Stomach (tissue), 9 donors: ENCODE results near the gene APBB3. TPM values are rescaled to one million over a fixed set of nuclear protein-coding genes. Genes with fewer than 3 reads are reported as not detected.

Source experiments
- DNase-seq, 2 donors: peaks; one replicate each; pipeline versions ENCODE4 v3.0.0 to v3.0.0-alpha.2; 2013 to 2019
- H3K27ac ChIP-seq, 5 donors: fragments of 200-600 bp in 4 of 5; sonication (generic) in 4 of 5; one replicate each; pipeline ENCODE4 v1.5.1; 2013 to 2019; ENCODE audit warnings: mild to moderate bottlenecking in 1 of 5, moderate library complexity in 1 of 5
- H3K27me3 ChIP-seq, 3 donors: fragments of 200-600 bp; sonication (generic); one replicate each; pipeline ENCODE4 v1.5.1; 2017 to 2019; ENCODE audit warnings: mixed run types in 1 of 3
- H3K36me3 ChIP-seq, 4 donors: fragments of 200-600 bp; sonication (generic); 1 replicate in 3 of 4; 2 replicates in 1 of 4; pipeline ENCODE4 v1.5.1; 2016 to 2019
- H3K4me1 ChIP-seq, 4 donors: fragments of 200-600 bp; sonication (generic); one replicate each; pipeline ENCODE4 v1.5.1; 2016 to 2019
- H3K4me3 ChIP-seq, 4 donors: fragments of 200-600 bp; sonication (generic) in 3 of 4; one replicate each; pipeline ENCODE4 v1.5.1; 2016 to 2019; ENCODE audit warnings: mild to moderate bottlenecking in 1 of 4
- H3K9me3 ChIP-seq, 4 donors: fragments of 200-600 bp; sonication (generic); one replicate each; pipeline ENCODE4 v1.5.1; 2016 to 2019
- CTCF ChIP-seq, 7 experiments: fragments of 450-650 bp in 4 of 7; fragments of 200-600 bp in 3 of 7; sonication (generic) in 3 of 7; IDR thresholded peaks; one replicate each; pipeline ENCODE4 v1.5.1; 2016 to 2019; ENCODE audit warnings: antibody characterized with exemption in 7 of 7, control low read depth in 2 of 7, mild to moderate bottlenecking in 1 of 7
- EP300 ChIP-seq: sonication (generic); formaldehyde crosslinking; IDR thresholded peaks from one replicate; pipeline ENCODE4 v1.6.1; 2017; ENCODE audit warnings: antibody characterized with exemption
- POLR2A ChIP-seq, 4 donors: fragments of 450-650 bp; IDR thresholded peaks; one replicate each; pipeline ENCODE4 v1.6.1; 2016; ENCODE audit warnings: antibody characterized with exemption in 4 of 4, control low read depth in 2 of 4, mild to moderate bottlenecking in 1 of 4, moderate library complexity in 1 of 4
- POLR2AphosphoS5 ChIP-seq, 3 donors: sonication (generic); formaldehyde crosslinking; IDR thresholded peaks; one replicate each; pipeline ENCODE4 v1.6.1; 2016; ENCODE audit warnings: antibody characterized with exemption in 3 of 3
- WGBS, 5 donors: extraction: QIAGEN DNeasy Blood & Tissue Kit in 3 of 5; methylation state at CpG; one replicate each; pipeline versions ENCODE4 v1.1.5 to v1.1.7; 2013 to 2018; 5-methylcytosine and 5-hydroxymethylcytosine counted together
- intact Hi-C: fragments of 100-400 bp; cut with DNase I; formaldehyde crosslinking; loops from one replicate; pipeline ENCODE4 v1.15.1; 2023; ENCODE audit warnings: low total_unique reads
- polyA plus RNA-seq, 3 donors: library from polyadenylated mRNA; stranded (reverse); fragments of 200-250 nt; gene quantifications; one replicate each; pipeline ENCODE4 v1.2.3, GENCODE V29; 2013
- total RNA-seq, 5 donors: library from RNA; depleted of rRNA; stranded (reverse); fragments of >200 nt; gene quantifications; one replicate each; pipeline versions ENCODE4 v1.1.0 to v1.2.3, GENCODE V29; 2014 to 2016
- donor health status: healthy with polysubstance abuse.
- donor health status: Bipolar disorder and iron deficiency.
- donor health status: healthy.

The APBB3 gene
- total and polyA plus RNA-seq, 8 donors = 5.4 to 40.8 (median 16.7) TPM

GRCh38 chr5:140566665-140567064 is 2.3 kb upstream of the APBB3 start:
- H3K9me3 ChIP-seq = no peaks in the 10 kb centered on the region
- no peaks in the 10 kb centered on the region for H3K27me3 ChIP-seq
- peaks cover 24 to 77% (median 66%) of the 10 kb centered on the region in 4 donors for H3K4me1 ChIP-seq
- H3K36me3 ChIP-seq = peaks cover 19 to 46% (median 42%) of the 10 kb centered on the region in 4 donors
- peak overlapping the region in 1 of 5 donors; percentile 95 for H3K27ac ChIP-seq
- no peak for DNase-seq
- intact Hi-C loops = loop anchor here (5.0 kb wide), 1 partner anchor 66 kb away; the partner anchor contains the start of gene CD14
- peak overlapping the region in 1 of 4 donors; percentile 20 for H3K4me3 ChIP-seq
- WGBS, 5 donors = 91 to 94% (median 92%) methylated on average over 4 to 5 of the region's 5 CpGs
- no peak for TF ChIP-seq POLR2AphosphoS5 (IDR thresholded peaks at IDR 0.05)
- no peak for TF ChIP-seq POLR2A (IDR thresholded peaks at IDR 0.05)
- no peak for TF ChIP-seq EP300
- TF ChIP-seq CTCF (IDR thresholded peaks at IDR 0.05) = no peak

GRCh38 chr5:140565780-140566095 is 1.3 kb upstream of the APBB3 start:
- H3K27ac ChIP-seq = peak overlapping the region in 3 of 5 donors; percentile 94 to 95 (median 95)
- no peaks in the 10 kb centered on the region for H3K9me3 ChIP-seq
- peaks cover 19 to 54% (median 50%) of the 10 kb centered on the region in 4 donors for H3K36me3 ChIP-seq
- TF ChIP-seq EP300 (no peak), CTCF (IDR thresholded peaks at IDR 0.05) (no peak), POLR2A (IDR thresholded peaks at IDR 0.05) (no peak), POLR2AphosphoS5 (IDR thresholded peaks at IDR 0.05) (no peak)
- 76 to 87% (median 78%) methylated on average over 4 of the region's 4 CpGs for WGBS, 5 donors
- intact Hi-C loops = loop anchor here (5.0 kb wide), 1 partner anchor 67 kb away; the partner anchor contains the start of gene CD14
- peak overlapping the region; percentile 66 to 79 (median 74) for H3K4me3 ChIP-seq
- peaks cover 24 to 78% (median 66%) of the 10 kb centered on the region in 4 donors for H3K4me1 ChIP-seq
- no peak for DNase-seq
- H3K27me3 ChIP-seq = no peaks in the 10 kb centered on the region

GRCh38 chr5:140565024-140565779 is 804 bp upstream of the APBB3 start:
- H3K27me3 ChIP-seq = no peaks in the 10 kb centered on the region
- peak overlapping the region; percentile 66 to 79 (median 74) for H3K4me3 ChIP-seq
- no peak for DNase-seq
- H3K4me1 ChIP-seq = peaks cover 24 to 78% (median 65%) of the 10 kb centered on the region in 4 donors
- peak overlapping the region; percentile 92 to 95 (median 94) for H3K27ac ChIP-seq
- H3K9me3 ChIP-seq = no peaks in the 10 kb centered on the region
- 4 to 7% (median 5%) methylated on average over 13 of the region's 13 CpGs for WGBS, 5 donors
- intact Hi-C loops = loop anchor here (5.0 kb wide), 1 partner anchor 67 kb away; the partner anchor contains the start of gene CD14
- H3K36me3 ChIP-seq = peaks cover 17 to 54% (median 51%) of the 10 kb centered on the region in 4 donors
- no peak for TF ChIP-seq POLR2A (IDR thresholded peaks at IDR 0.05)
- TF ChIP-seq EP300 = no peak

- Histone ChIP-seq H3K9me3 (no peaks in the 10 kb centered on the region), H3K36me3 (peaks cover 17 to 58% (median 52%) of the 10 kb centered on the region in 4 donors), H3K4me3 (peak overlapping the region; percentile 66 to 79 (median 74)), H3K4me1 (peaks cover 20 to 62% (median 54%) of the 10 kb centered on the region in 4 donors), H3K27ac (peak overlapping the region; percentile 92 to 95 (median 94)), H3K27me3 (no peaks in the 10 kb centered on the region)
- peak in 1 of 2 donors; percentile 42 for DNase-seq
- intact Hi-C loops = no loop called here
- TF ChIP-seq CTCF (IDR thresholded peaks at IDR 0.05) (no peak), POLR2AphosphoS5 (IDR thresholded peaks at IDR 0.05) (no peak), POLR2A (IDR thresholded peaks at IDR 0.05) (no peak), EP300 (no peak)
- 56 to 66% (median 61%) methylated on average over 8 of the region's 8 CpGs for WGBS, 5 donors
Measured at GRCh38 chr5:140563596-140563995, 802 bp downstream of the APBB3 start.
